ENCODE measurements around the gene GARRE1.

- TF ChIP-seq POLR2A (IDR thresholded peaks at IDR 0.05; ENCODE audit: low read depth, low read length) (no peak), POLR2AphosphoS5 (IDR thresholded peaks at IDR 0.05; ENCODE audit: low read depth, low read length) (no peak), TAF1 (IDR thresholded peaks at IDR 0.05; ENCODE audit: low read depth, low read length) (no peak), SPI1 (IDR thresholded peaks at IDR 0.05; ENCODE audit: low read depth, low read length) (no peak), PAX5 (IDR thresholded peaks at IDR 0.05; ENCODE audit: insufficient read depth, low read length, severe bottlenecking) (no peak)
These were observed 8.0 kb upstream of the GARRE1 start for GRCh38 chr19:34246340-34246739.

All from GM12891 (cell line).